ENCODE results near the gene TNIP2. TPM values are rescaled to one million over a fixed set of nuclear protein-coding genes. Genes with fewer than 3 reads are reported as not detected.

Gene TNIP2
- total and polyA plus RNA-seq, 2 of the 8 experiments (the other 6 are each of a cell fraction or from before 2014, with no cell fraction given): 23.7 to 37.7 TPM

- H3K36me3 ChIP-seq (ENCODE audit: control insufficient read depth in 2 of 4, insufficient read depth in 4 of 4, low read length in 3 of 4): peaks cover 27 to 42% (median 33%) of the 10 kb centered on the region in 4 experiments; a peak in 6 of 8 replicates
- no peak overlapping the region for H3K56ac ChIP-seq (replicated peaks; ENCODE audit: insufficient read length, low read depth, low read length)
- peaks cover 2 to 6% of the 10 kb centered on the region in 2 experiments for H4K20me1 ChIP-seq (replicated peaks in 1 of 2; ENCODE audit: control insufficient read depth in 1 of 2, insufficient read depth in 2 of 2, low read length in 2 of 2)
- H3K27me3 ChIP-seq (replicated peaks in 1 of 4; ENCODE audit: control insufficient read depth in 3 of 4, extremely low read depth in 1 of 4, insufficient read depth in 3 of 4, low read length in 3 of 4): no peaks in the 10 kb centered on the region
- H3K23me2 ChIP-seq (ENCODE audit: low read depth, low read length): no peaks in the 10 kb centered on the region; the same call in 1 of the 2 replicates
- ChIA-PET POLR2A (ENCODE audit: partially characterized antibody) (no interaction called here), CTCF (ENCODE audit: partially characterized antibody) (interaction anchor here (0.5 to 0.9 kb wide), 4 partner anchors 13 to 1752 kb away, joined by 3 to 5 read pairs (median 3); no protein-coding TSS in a partner anchor)
- no peak overlapping the region for H2BK120ac ChIP-seq (replicated peaks; ENCODE audit: low read depth, low read length)
- H3K23ac ChIP-seq (ENCODE audit: insufficient read length): no peak overlapping the region
- H3K18ac ChIP-seq (ENCODE audit: extremely low read depth, low read length): no peak overlapping the region
- DNase-seq (ENCODE audit: low read depth in 1 of 2, low spot score in 2 of 2) (no peak), FAIRE-seq (no peak)
- H3K79me1 ChIP-seq (ENCODE audit: low read depth, low read length): no peaks in the 10 kb centered on the region; the same call in 1 of the 2 replicates
- no peak overlapping the region for H2BK20ac ChIP-seq (ENCODE audit: low read length)
- no peak overlapping the region for H3K14ac ChIP-seq (ENCODE audit: insufficient read length)
- H2BK5ac ChIP-seq (ENCODE audit: low read depth, low read length): no peak overlapping the region
- no peak overlapping the region for H4K5ac ChIP-seq (ENCODE audit: insufficient read length, low read depth, low read length)
- H3K79me2 ChIP-seq (ENCODE audit: control insufficient read depth in 1 of 2, insufficient read depth in 2 of 2, low read length in 2 of 2): no peaks in the 10 kb centered on the region
- H3K4me3 ChIP-seq (ENCODE audit: extremely low read depth in 1 of 4, insufficient read depth in 2 of 4, low read depth in 3 of 4, low read length in 4 of 4): no peak overlapping the region
- no peak overlapping the region for H3K4ac ChIP-seq (replicated peaks; ENCODE audit: insufficient read length, low read depth, low read length)
- WGBS, 2 experiments (ENCODE audit: extremely low coverage in 1 of 2, insufficient coverage in 1 of 2, insufficient read length in 1 of 2, insufficient replicate concordance in 2 of 2, low coverage in 1 of 2, low lambda C conversion rate in 2 of 2, missing lambda C conversion rate in 1 of 2): 95% methylated on average over 7 of the region's 7 CpGs; no CpG with 5 or more reads in 1 of the 2 experiments
- H2BK12ac ChIP-seq (ENCODE audit: low read depth, low read length): no peak overlapping the region
- no peak overlapping the region for H2AK5ac ChIP-seq (ENCODE audit: low read depth, low read length)
- no peak overlapping the region for H4K8ac ChIP-seq (ENCODE audit: extremely low read depth, insufficient read depth, low read length)
- H2BK15ac ChIP-seq (ENCODE audit: low read length): no peak overlapping the region
- no peak overlapping the region for H3K9ac ChIP-seq (replicated peaks in 1 of 4; ENCODE audit: extremely low read depth in 1 of 4, low read depth in 3 of 4, low read length in 3 of 4)
- H3K4me1 ChIP-seq (replicated peaks in 1 of 4; ENCODE audit: control insufficient read depth in 3 of 4, insufficient read depth in 4 of 4, low read length in 3 of 4): no peaks in the 10 kb centered on the region
- TF ChIP-seq TEAD4 (IDR thresholded peaks at IDR 0.05; ENCODE audit: low read depth, low read length) (no peak), RXRA (IDR thresholded peaks at IDR 0.05; ENCODE audit: insufficient read depth, low read depth, low read length) (no peak), HDAC2 (IDR thresholded peaks at IDR 0.05; ENCODE audit: borderline replicate concordance in 1 of 2, low read depth in 2 of 2, low read length in 2 of 2) (no peak), BRCA1 (IDR thresholded peaks at IDR 0.05; ENCODE audit: low read depth, low read length) (no peak), NANOG (IDR thresholded peaks at IDR 0.05; ENCODE audit: insufficient read depth, low read depth, low read length, poor library complexity, severe bottlenecking) (no peak), CBX8 (IDR thresholded peaks at IDR 0.05; ENCODE audit: borderline replicate concordance, low read depth, low read length) (no peak), JUN (IDR thresholded peaks at IDR 0.05; ENCODE audit: low read depth, low read length) (no peak), BCL11A (IDR thresholded peaks at IDR 0.05; ENCODE audit: low read depth in 2 of 2, low read length in 2 of 2) (no peak), SRF (IDR thresholded peaks at IDR 0.05; ENCODE audit: low read depth, low read length) (no peak)
- H3K9me3 ChIP-seq (ENCODE audit: insufficient read depth in 2 of 2, low read depth in 1 of 2, low read length in 1 of 2): no peaks in the 10 kb centered on the region
- no peak overlapping the region for H3K4me2 ChIP-seq (ENCODE audit: insufficient read depth in 1 of 2, low read depth in 2 of 2, low read length in 2 of 2)
- H3K27ac ChIP-seq (ENCODE audit: low read depth, low read length): no peak overlapping the region
- no peak overlapping the region for H2AFZ ChIP-seq (ENCODE audit: low read length)
- no peak overlapping the region for H4K91ac ChIP-seq (replicated peaks; ENCODE audit: insufficient read length, low read length)
Observed at GRCh38 chr4:2691952-2692435, 64.1 kb downstream of the TNIP2 start.
